GF-D8 (cell line): ENCODE results near the gene YBX2.

ENCODE experiments used
- DNase-seq: peaks from one replicate; lab custom pipeline; 2025; lab: John Stamatoyannopoulos, UW

The YBX2 gene

DNA sequence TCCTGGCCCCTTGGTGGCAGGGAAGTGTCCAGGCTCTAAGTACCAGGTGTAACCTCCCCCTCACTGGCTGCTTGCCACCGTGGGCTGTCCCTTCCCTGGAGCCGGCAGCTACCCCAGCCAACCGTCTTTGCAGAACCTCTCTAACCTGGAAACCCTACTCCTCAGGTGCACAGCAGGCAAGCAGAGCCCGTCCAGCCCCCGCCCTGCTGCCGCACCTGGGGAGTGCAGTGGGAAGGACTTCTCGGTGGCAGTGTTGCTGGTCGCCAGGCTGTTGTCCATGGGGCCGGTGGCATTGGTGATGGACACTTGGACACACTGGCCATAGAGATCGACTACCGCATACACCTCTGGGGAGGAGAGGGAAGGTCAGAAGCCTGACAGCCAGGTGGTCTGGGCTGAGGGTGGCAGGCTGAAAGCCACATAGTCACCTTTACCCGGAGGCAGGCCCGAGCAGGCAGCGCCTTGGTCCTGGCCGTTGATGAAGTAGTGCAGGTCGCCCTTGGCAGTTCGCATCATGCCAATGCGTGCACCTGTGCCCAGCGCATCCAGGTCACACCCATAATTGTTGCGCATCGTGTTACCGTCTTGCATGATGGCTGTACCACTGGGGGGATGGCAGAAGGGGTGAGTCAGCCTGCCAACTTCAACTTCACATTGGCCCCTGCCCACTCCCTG lies 28.2 kb upstream of the YBX2 start:
- no peak for DNase-seq

DNA sequence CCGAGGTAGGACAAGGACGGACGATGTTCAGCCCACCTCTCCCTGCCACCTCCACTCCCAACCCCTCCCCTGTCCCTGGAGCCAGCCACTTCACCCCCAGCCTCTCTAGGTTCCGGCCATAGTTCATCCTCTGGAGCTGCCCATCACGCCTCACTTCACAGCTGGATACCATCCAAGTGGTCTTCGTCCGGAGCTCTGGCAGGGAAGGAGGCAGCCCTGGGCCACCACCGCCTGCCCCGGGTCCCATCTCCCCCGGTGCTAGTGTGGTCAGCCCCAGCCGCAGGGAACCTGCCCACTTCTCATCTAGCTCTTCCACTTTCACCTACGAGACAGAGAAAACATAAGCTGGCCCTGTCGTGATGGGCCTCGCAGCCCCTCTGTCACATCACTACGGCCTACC lies 27.0 kb upstream of the YBX2 start:
- no peak for DNase-seq

DNA sequence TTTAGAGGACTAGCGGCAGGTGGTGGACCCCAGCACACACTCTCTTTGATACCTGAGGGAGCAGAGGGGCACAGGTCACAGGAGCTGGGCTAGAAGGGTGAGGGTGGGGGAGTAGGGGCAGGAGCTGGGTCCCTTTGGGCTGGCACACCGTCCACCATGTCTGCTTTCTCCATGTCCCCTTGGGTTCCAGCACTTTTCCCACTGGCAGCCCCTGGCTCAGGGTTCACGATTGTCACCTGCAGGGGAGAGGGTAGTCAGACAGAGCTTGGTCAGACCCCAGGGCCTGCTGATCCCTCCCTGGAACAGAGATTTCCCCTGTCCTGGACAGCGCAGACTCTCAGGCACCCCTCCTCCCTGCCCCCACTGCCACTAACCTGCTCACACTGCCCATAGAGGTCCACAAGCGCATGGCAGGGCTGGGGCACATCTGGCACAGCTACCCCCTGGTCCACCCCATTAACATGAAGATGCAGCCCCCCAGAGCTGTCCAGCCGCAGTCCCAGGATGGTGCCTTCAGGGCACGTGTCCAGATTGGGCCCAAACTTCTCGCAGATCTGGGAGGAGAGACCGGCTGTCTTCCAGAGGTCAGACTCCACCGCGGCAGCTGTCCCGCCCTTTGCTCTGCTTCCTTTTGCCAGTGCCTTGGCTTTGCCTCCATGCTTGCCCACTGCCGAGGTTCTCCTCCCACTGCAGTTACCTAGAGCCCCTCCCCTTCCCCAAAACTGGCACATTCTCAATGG lies 23.9 kb upstream of the YBX2 start:
- no peak for DNase-seq

DNA sequence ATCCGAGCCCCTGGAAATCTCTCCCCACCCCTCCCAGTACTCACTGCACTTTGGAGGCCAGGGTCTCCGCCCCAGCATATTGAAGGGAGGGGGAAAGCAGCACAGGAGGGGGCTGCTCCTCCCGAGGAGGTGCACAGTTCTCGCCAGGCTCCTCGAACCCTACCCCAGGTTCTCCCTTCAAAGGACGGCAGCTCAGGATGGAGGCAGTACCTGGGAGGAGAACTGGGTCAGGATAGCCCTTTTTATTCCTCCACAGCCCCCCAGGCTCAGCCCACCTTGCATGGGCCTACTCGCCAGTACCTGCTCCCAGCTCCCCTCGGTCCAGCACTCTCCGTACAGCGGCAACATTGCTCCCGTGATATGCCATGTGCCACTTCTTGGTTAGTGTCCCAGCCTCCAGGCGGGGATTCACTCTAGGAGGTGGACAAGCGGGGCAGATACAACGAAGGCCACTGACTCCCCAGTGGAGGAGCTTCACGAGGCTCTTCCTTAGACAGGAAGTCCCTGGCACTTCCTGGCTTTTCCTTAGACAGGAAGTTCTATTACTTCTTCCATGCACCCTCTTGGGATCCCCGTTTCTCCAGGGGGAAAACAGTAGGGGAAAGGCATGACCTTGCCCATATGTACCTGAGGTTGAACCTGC lies 22.8 kb upstream of the YBX2 start:
- no peak for DNase-seq

DNA sequence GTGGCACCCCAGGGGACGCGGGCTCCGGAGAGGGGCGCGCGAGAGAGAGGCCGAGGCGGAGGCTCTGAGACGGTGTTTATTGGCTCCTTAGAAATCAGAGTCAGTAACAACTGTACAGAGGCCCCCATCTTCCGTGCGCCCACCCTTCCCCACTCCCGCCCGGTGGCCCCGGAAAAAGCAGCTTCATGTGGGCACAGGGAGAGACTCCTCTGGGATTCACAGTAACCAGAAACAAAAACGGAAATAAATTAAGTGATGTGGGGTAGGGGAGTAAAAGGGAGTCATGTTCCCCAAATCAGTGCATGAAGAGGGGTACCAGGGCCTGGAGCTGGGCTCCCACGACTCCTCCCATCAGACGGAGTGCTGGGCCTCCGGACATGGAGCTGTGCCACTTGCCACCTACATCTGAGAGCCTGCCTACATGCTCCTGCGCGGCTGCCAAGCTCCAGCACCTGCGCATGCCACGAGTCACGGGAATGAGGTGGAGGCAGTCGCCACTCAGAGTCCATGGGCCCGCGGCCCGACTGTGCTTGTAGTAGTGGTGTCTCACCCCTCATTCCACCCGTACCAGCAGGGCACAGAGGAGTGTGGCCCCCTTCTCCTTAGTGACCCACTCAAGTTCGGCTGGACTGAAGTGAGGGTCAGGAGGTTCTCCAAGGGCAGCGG lies 21.3 kb upstream of the YBX2 start:
- DNase-seq: no peak

DNA sequence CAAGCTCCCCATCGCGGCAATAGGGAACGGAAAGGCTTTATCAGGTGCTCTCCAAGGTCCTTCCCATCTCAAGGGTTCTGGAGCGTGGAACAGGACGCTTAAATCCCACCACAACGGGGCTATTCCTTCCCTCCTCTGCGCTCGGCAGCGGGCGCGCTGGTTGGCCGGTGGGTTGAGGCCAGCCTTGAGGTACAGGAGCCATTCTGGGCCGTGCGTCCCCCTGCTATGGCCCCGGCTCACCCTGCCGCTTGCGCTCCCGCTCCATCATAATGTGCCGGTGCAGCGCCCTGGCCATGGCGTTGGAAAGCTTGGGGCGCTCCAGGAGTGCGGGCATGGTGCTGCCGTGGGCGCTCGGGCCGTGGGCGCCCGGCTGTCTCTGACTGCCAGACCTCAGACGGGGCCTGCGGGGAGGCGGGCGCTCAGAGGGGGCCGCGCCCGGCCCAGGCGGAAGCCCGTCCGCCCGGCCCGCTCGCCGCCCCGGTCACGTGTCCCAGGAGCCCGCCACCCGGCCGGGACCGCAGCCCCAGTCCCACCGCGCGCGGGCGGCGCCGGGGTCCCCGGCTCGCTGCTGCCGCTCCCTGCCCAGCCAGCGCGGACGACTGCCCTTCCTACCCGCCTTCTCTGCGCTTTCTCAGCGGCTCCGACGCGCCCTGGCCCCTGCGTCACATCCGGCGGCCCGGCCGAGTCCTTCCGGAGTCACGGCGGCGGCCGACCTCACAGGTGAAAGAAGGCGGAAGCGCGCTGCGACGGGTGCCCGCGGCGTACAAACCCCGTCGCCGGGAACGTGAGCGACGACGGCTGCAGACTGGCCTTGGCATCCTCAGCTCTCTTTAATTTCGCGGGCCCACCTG lies 20.5 kb upstream of the YBX2 start, which contains the start of gene GPS2:
Gene GPS2 (minus strand): TSS at position 642 of the 851 bp plus-strand sequence. CDS start 308 bp downstream, at position 334.
- DNase-seq: peak; percentile 19

DNA sequence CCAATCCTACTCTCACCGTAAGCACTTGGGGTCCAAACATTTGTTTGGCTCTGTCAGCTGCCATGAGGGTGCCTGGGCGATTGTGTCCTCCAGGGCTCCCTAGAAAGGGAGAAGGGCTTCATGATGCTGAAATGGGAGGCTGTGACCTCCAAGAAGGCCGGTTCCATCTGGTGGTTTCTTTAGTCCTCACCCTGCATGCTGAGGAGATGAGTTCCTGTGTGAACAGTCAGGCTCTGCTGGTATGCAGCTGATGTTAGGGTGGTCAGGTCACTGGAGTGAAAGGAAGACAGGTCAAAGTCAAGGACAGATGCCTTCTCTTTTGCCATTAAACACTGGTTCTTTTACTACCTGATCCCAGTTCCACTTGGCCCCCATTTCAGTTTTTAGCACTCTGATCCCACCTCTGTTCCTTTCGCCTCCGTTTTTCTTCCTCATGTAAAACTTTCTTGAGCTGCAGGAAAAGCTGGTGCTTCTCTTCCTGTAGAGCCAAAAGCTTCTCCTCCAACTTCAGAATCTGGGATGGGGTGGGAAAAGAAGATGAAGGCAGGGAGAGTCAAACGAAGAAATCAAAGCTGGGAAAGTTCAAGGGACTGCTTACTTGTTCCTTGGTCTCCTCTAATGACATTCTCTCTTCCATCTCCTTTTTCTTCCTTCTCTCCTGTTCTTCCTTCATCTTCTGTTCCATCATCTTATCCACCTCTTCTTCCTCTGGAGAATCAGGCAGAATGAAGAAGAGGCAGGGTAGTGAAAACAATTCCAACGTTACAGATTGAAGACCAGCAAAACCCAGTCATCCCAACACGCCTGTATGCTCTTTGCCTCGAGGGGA lies 19.7 kb upstream of the YBX2 start:
- DNase-seq: no peak

DNA sequence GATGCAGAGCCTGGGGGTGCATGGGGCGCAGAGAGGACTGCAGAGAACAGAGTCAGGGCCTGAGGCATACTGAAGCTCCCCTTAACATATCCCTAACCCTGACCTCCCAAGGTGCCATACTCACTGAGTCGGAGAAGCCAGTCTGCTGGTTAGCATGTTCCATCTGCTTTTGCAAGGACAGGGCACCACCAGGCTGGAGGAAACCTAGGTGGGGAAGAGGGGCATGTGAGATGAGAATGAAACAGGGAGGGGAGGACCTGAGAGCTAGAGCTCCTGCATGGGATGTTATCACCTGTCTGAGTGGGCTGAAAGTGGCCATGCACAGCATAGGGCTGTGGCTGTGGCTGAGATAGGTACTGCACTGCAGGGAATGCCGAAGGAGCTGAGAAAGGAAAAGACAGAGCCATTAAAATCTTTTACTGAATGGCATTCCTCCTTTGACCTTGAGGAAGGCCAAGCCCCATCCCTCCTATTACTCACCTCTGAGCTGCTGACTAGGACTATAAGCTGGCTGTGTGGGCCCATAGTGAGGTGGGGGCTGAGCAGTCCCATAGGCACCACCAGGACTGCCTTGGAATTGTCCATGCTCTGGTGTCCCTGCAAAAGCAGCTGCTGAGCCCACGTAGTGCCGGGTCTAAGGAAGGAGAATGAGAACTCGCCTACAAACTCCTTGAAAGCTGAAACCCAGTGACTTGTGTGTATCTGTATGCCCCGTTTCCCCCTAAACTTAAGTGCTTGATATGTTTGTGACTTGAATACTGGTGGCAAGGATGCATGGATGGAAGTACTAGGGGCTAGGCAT lies 18.9 kb upstream of the YBX2 start:
- no peak for DNase-seq

DNA sequence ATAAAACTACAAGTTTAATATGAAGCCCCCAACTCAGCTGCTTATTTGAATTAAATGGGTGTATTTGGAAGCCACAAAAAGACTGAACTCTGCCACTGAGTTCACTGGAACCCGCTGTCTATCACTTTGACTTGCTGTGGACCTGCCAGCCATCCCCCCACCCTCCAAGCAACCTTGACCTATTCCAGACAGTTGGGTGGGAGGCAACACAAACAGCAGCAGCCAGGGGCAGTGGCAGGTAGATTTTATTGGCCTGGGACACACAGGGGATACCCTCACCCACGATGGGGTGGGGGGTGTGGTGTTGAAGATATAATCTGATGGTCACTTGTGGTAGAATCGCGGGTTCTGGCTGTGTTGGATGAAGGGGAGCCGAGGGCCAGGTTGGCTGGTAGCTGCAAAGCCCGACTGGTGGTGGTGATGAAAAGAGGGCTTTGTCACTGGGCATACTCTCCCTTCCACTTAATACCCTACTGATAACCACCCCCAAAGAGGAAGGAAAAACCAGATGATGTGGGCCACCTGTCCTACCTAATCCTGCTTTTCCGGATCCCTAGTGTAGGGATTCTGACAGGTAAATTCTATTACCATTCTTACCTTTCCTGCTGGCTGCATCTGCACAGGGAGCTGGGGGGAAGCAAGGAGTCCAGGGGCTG lies 18.1 kb upstream of the YBX2 start:
- no peak for DNase-seq

DNA sequence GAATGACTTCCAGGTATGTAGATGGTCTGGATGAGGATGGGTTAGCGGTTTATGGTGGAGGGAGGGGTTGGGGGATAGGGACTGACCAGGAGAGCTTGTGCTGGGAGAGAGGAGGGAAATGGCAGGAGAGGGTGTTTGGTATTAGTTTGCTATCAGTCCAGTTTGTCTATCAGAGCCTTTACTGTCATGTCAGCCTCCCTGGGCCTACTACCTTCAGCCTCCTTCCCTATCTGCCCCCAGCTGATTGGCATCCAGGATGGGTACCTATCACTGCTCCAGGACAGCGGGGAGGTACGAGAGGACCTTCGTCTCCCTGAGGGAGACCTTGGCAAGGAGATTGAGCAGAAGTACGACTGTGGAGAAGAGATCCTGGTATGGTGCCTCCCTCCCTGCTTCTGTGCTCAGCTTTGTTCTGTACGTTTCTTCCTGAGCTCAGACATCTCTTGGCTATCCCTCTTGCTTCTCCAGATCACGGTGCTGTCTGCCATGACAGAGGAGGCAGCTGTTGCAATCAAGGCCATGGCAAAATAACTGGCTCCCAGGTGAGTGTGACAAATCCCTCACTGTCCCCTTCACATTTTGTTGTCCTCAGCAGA lies 16.8 kb upstream of the YBX2 start:
- DNase-seq: no peak

DNA sequence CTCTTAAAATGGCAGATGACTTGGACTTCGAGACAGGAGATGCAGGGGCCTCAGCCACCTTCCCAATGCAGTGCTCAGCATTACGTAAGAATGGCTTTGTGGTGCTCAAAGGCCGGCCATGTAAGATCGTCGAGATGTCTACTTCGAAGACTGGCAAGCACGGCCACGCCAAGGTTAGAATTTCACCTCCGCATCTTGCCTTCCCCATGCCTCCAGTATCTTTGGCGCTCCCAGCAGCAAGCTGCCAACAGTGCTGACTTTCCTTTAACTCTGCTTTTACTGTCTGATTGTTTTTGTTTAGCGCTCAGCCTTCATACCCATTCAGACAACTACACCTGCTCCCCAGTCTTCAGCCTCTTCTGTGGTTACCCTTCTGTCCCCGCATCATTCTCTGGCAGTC lies 15.2 kb upstream of the YBX2 start:
- DNase-seq: no peak

DNA sequence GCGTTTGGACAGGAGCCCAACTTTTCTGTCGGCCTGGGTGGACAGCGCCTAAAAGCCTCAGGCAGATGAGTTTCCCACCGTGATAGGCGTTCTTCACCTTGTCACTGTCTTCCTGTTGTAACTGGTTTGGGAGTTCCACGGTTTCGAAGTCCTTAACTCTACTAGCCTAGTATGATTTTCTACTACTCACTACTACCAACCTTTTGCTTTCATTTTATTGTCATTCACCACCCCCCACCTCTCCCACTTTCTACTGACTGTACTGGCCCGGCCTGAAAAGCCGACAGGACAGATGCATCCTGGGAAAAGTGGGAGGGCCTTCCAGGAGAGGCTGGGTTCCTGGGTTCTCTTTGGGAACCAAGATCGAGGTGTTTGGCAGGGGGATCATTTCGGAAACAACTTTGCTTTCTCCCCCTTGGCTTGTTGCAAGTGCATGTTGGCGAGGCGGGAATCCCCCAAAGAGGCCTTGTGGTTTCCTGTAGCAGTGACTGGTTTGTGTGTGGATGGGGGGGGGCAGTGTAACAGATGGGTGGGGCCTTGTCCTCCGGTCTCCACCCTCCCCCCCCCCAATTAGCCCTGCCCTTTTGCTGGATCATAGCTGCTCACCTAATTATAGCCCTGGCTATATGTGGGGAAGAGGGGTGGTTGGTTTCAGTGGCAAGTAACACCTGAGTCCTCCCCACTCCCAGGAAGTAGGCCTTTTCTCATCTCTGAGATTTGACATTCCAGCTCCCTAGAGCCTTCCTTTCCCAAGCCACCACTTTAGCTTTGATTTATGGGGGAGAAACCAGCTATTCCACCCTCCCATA lies 14.4 kb upstream of the YBX2 start:
- DNase-seq: peak; percentile 16

DNA sequence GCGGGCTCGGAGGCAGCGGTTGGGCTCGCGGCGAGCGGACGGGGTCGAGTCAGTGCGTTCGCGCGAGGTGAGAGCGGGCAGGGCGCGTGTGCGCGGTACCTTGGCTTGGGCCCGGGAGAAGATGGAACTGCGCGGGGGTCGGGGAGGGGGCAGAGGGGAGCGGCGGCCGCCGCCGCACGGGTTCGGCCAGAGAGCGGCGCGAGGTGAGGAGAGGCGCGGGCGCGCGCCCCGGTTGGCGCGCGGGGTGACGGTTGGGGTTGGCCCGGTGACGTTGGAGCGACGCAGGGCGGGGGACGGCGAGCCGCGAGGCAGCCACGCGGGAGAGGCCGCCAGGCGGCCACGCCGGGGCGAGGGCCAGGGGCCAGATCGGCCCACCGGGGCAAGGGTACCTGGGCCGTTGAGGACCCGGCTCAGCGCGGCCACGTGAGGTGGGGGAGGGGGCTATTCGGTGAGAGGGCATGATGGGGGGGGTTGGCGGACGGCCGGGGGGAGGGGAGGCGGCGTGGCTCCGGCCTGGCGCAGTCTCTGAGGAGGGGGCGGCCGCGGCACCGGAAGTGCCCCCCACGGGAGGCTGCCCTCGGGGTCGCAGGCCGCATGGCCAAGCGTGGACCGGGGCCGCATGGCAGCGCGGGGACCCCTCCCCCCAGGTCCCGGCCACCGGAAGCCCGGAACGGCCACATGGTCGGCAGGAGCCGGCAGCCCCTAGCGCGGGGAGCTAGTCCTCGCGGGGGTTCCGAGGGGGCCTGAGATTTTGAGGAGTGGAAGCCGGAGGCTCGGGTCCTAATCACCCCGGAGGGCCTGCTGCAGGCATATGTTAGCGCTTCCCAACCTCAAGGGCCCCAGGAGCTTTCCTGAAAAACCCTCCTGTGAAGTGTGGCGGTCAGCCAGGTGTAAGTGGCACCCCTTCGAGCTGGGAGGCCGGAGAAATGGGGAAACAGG lies 13.5 kb upstream of the YBX2 start:
- DNase-seq: no peak

DNA sequence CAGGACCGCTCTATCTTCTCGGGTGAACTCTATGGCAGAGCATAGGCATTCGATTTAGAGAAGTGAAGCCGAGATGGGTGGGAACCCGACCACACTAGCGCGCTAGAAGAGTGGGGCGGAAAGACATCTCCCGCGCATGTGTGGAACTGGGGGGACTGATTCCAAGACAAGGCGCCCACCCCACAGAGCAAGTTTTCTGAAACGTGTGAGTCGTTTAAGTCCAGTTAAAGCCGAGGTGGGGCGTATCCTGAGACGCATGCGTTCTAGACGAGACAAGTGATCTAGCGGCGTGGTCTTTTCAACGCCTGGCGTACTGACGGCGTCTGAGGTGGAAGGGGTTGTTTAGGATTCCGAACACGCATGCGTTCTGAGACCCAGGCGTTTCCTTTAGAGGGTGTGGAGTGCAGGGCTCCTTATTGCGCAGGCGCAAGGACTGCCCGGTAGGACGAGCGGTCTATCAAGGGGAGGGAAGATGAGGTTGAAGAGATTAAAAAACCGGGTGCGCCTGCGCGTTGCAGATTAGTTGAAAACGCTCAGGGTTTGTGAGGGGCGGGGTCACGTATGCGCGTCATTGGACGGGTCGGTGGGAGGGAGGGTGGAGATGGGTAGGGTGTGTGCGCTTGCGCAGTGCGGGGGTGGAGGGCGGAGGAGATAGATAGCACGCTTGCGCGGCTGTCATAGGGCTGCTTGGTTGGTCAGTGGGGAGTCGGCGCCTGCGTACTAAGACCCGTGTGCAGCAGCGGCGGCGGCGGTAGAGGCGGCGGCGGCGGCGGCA lies 12.7 kb upstream of the YBX2 start, which contains the start of gene EIF5A:
Gene EIF5A (plus strand): TSS at position 718 of the 775 bp plus-strand sequence. CDS start 2,008 bp downstream, outside the sequence.
- DNase-seq: peak; percentile 94

DNA sequence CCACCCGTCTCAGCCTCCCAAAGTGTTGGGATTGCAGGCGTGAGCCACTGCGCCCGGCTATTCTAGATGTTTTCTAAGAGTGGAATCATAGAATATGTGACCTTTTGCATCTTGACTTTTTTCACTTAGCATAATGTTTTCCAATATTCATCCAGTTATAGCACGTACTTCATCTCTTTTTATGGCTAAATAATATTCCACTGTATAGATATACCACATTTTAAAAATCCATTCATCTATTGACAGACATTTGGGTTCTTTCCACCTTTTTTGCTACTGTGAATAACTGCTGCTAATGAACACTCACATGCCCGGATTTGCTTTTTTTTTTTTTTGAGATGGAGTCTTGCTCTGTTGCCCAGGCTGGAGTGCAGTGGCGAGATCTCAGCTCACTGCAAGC lies 9.7 kb upstream of the YBX2 start:
- no peak for DNase-seq
